IMR-90 (cell line): ENCODE data around the gene AGBL1. TPM values are rescaled to one million over a fixed set of nuclear protein-coding genes. Genes with fewer than 3 reads are reported as not detected.

Source experiments
- ATAC-seq: fragments of 200-7000 bp; cut with Tn5 transposase; 2 replicates; pipeline ENCODE4 v1.9.1; 2020; ENCODE audit warnings: low read depth, mild to moderate bottlenecking, moderate library complexity
- BruUV-seq: library from RNA; stranded (reverse); fragments of 400-500 nt; replicated peaks from 2 replicates; lab custom pipeline; 2021; lab: Mats Ljungman, UMichigan
- CTCF ChIA-PET: fragments of 300-600 bp; formaldehyde crosslinking; extraction: SDS; loops from one replicate; lab custom pipeline; 2021; ENCODE audit warnings: antibody characterized with exemption; lab: Yijun Ruan, JAX
- POLR2A ChIA-PET: fragments of 300-600 bp; sonication (Branson Sonifier 250); formaldehyde crosslinking; loops from one replicate; lab custom pipeline; 2022; ENCODE audit warnings: antibody characterized with exemption; ENCODE audit not compliant: unreplicated experiment; lab: Charles Lee
- DNase-seq: peaks from one replicate; pipeline ENCODE4 v3.0.0; 2013
- H2AFZ ChIP-seq: replicated peaks from 2 replicates; pipeline ENCODE3; 2013; ENCODE audit warnings: low read length, mild to moderate bottlenecking; ENCODE audit not compliant: poor library complexity
- H2AK5ac ChIP-seq: 2 replicates; pipeline ENCODE4 v1.6.1; 2013; ENCODE audit warnings: low read depth, low read length, inconsistent platforms
- H2AK9ac ChIP-seq: replicated peaks from 2 replicates; pipeline ENCODE3; 2013; ENCODE audit warnings: mild to moderate bottlenecking, low read depth, low read length, moderate library complexity; ENCODE audit not compliant: poor library complexity
- H2BK120ac ChIP-seq: 2 replicates; pipeline ENCODE4 v1.6.1; 2013; ENCODE audit warnings: low read depth, low read length, inconsistent platforms
- H2BK15ac ChIP-seq: 3 replicates; pipeline ENCODE4 v1.6.1; 2013; ENCODE audit warnings: low read depth, low read length, inconsistent platforms
- H2BK20ac ChIP-seq: 2 replicates; pipeline ENCODE4 v1.6.1; 2013; ENCODE audit warnings: low read depth, mild to moderate bottlenecking, inconsistent platforms, low read length, moderate library complexity
- H2BK5ac ChIP-seq: 2 replicates; pipeline ENCODE4 v1.6.1; 2013; ENCODE audit warnings: mild to moderate bottlenecking, low read depth, low read length, inconsistent platforms; ENCODE audit not compliant: poor library complexity, severe bottlenecking
- H3K14ac ChIP-seq: replicated peaks from 2 replicates; pipeline ENCODE4 v1.6.1; 2013; ENCODE audit warnings: low read depth, low read length, inconsistent platforms
- H3K18ac ChIP-seq: 2 replicates; pipeline ENCODE4 v1.6.1; 2013; ENCODE audit warnings: low read depth, low read length, control low read depth
- H3K23ac ChIP-seq: 2 replicates; pipeline ENCODE4 v1.6.1; 2013; ENCODE audit warnings: low read depth, low read length, inconsistent platforms
- H3K27ac ChIP-seq: 2 replicates; pipeline ENCODE4 v1.5.1; 2013; ENCODE audit warnings: mild to moderate bottlenecking, control low read depth, low read length; ENCODE audit not compliant: insufficient read depth
- H3K27me3 ChIP-seq: 2 replicates; pipeline ENCODE4 v1.6.1; 2013; ENCODE audit warnings: low read length; ENCODE audit not compliant: control insufficient read depth, insufficient read depth
- H3K36me3 ChIP-seq: 2 replicates; pipeline ENCODE4 v1.6.1; 2013; ENCODE audit warnings: low read length, mixed read lengths; ENCODE audit not compliant: control insufficient read depth, insufficient read depth
- H3K4ac ChIP-seq: 2 replicates; pipeline ENCODE4 v1.6.1; 2013; ENCODE audit warnings: low read depth, low read length, inconsistent platforms
- H3K4me1 ChIP-seq: 2 replicates; pipeline ENCODE4 v1.6.1; 2013; ENCODE audit warnings: low read length, mixed read lengths; ENCODE audit not compliant: control insufficient read depth, insufficient read depth
- H3K4me2 ChIP-seq: 2 replicates; pipeline ENCODE4 v1.6.1; 2013; ENCODE audit warnings: low read depth, mild to moderate bottlenecking, control low read depth, low read length, moderate library complexity
- H3K4me3 ChIP-seq: 2 replicates; pipeline ENCODE4 v1.5.1; 2013; ENCODE audit warnings: low read depth, mild to moderate bottlenecking, control low read depth, low read length, moderate library complexity; ENCODE audit not compliant: insufficient read depth
- H3K56ac ChIP-seq: 2 replicates; pipeline ENCODE4 v1.6.1; 2013; ENCODE audit warnings: low read length, inconsistent platforms; ENCODE audit not compliant: insufficient read depth; ENCODE audit errors: extremely low read depth
- H3K79me1 ChIP-seq, 2 experiments: 2 replicates each; pipeline ENCODE4 v1.6.1; 2013; ENCODE audit warnings: low read length in 2 of 2, inconsistent platforms in 1 of 2, low read depth in 1 of 2
- H3K9ac ChIP-seq: 2 replicates; pipeline ENCODE4 v1.6.1; 2013; ENCODE audit warnings: low read depth, low read length, control low read depth
- H3K9me1 ChIP-seq: 2 replicates; pipeline ENCODE4 v1.6.1; 2013; ENCODE audit warnings: low read length, inconsistent platforms; ENCODE audit not compliant: insufficient read depth
- H3K9me3 ChIP-seq: 2 replicates; pipeline ENCODE4 v1.6.1; 2013; ENCODE audit warnings: low read length; ENCODE audit not compliant: control insufficient read depth, insufficient read depth
- H4K20me1 ChIP-seq: 2 replicates; pipeline ENCODE4 v1.6.1; 2013; ENCODE audit warnings: low read length, inconsistent platforms; ENCODE audit not compliant: insufficient read depth
- H4K5ac ChIP-seq: 2 replicates; pipeline ENCODE4 v1.6.1; 2013; ENCODE audit warnings: mild to moderate bottlenecking, low read depth, low read length, control low read depth
- H4K8ac ChIP-seq, 2 experiments: 2 replicates each; pipeline ENCODE4 v1.6.1; 2013; ENCODE audit warnings: low read depth in 2 of 2, low read length in 2 of 2, control low read depth in 1 of 2, inconsistent platforms in 1 of 2
- H4K91ac ChIP-seq: 2 replicates; pipeline ENCODE4 v1.6.1; 2013; ENCODE audit warnings: low read depth, low read length, inconsistent platforms; ENCODE audit not compliant: insufficient read depth
- CEBPB ChIP-seq: IDR thresholded peaks from 2 replicates; pipeline ENCODE4 v1.6.1; 2012; ENCODE audit warnings: low read depth, low read length, improper control_type of control experiment
- ELK1 ChIP-seq: fragments of 150-350 bp; IDR thresholded peaks from 2 replicates; pipeline ENCODE4 v1.6.1; 2016; ENCODE audit warnings: low read depth, mild to moderate bottlenecking, low read length, moderate library complexity, borderline replicate concordance
- FOS ChIP-seq: fragments of 150-350 bp; IDR thresholded peaks from 2 replicates; pipeline ENCODE4 v1.6.1; 2016; ENCODE audit warnings: low read depth, low read length
- MAFK ChIP-seq: IDR thresholded peaks from 2 replicates; pipeline ENCODE4 v1.6.1; 2012; ENCODE audit warnings: low read depth, low read length, improper control_type of control experiment
- MAZ ChIP-seq: IDR thresholded peaks from 2 replicates; pipeline ENCODE4 v1.6.1; 2012; ENCODE audit warnings: low read depth, mild to moderate bottlenecking, low read length, improper control_type of control experiment, moderate library complexity, borderline replicate concordance
- MXI1 ChIP-seq: IDR thresholded peaks from 2 replicates; pipeline ENCODE4 v1.6.1; 2012; ENCODE audit warnings: low read depth, mild to moderate bottlenecking, low read length, moderate library complexity, borderline replicate concordance
- POLR2A ChIP-seq: IDR thresholded peaks from 2 replicates; pipeline ENCODE4 v1.6.1; 2012; ENCODE audit warnings: mild to moderate bottlenecking, low read depth, low read length
- RCOR1 ChIP-seq: IDR thresholded peaks from 2 replicates; pipeline ENCODE4 v1.6.1; 2012; ENCODE audit warnings: mild to moderate bottlenecking, low read length, improper control_type of control experiment; ENCODE audit not compliant: insufficient replicate concordance
- RFX5 ChIP-seq: IDR thresholded peaks from 2 replicates; pipeline ENCODE4 v1.8.0; 2012; ENCODE audit warnings: low read depth, mild to moderate bottlenecking, low read length, moderate library complexity
- SMC3 ChIP-seq: fragments of 150-350 bp; IDR thresholded peaks from 2 replicates; pipeline ENCODE4 v1.6.1; 2016; ENCODE audit warnings: low read depth, mild to moderate bottlenecking, antibody characterized with exemption, low read length, moderate library complexity
- USF2 ChIP-seq: fragments of 150-350 bp; IDR thresholded peaks from 2 replicates; pipeline ENCODE4 v1.6.1; 2017; ENCODE audit warnings: mild to moderate bottlenecking, antibody characterized with exemption, low read length, low read depth
- WGBS, 2 experiments: methylation state at CpG; one replicate each; pipeline versions ENCODE4 v1.1.5 to v1.1.7; 2013; ENCODE audit warnings: missing lambda C conversion rate in 2 of 2; ENCODE audit not compliant: insufficient read length in 1 of 2; ENCODE audit errors: extremely low coverage in 2 of 2; 5-methylcytosine and 5-hydroxymethylcytosine counted together
- dilution Hi-C: fragments of 300-500 bp; cut with HindIII; formaldehyde crosslinking; loops from one replicate; pipeline ENCODE4 v1.14.3; 2018; ENCODE audit warnings: low sequenced_read_pairs; ENCODE audit not compliant: unreplicated experiment
- in situ Hi-C: fragments of 300-500 bp; cut with MboI; formaldehyde crosslinking; loops from 3 replicates; pipeline ENCODE4 v1.14.3; 2019; ENCODE audit warnings: low sequenced_read_pairs, inconsistent platforms, mixed read lengths
- intact Hi-C: fragments of 100-400 bp; cut with micrococcal nuclease; formaldehyde crosslinking; loops from 2 replicates; pipeline ENCODE4 v1.10.0; 2022
- polyA plus RNA-seq, 3 experiments: library from polyadenylated mRNA; depleted of rRNA; stranded (reverse); fragments of >200 nt; gene quantifications; 2 replicates each; pipeline ENCODE4 v1.2.3, GENCODE V29; 2012; ENCODE audit warnings: low replicate concordance in 1 of 3
- total RNA-seq: library from RNA; depleted of rRNA; stranded (reverse); fragments of >200 nt; gene quantifications from 2 replicates; pipeline ENCODE4 v1.2.3, GENCODE V29; 2012
- TF ChIP-seq, protein P1 (sequence below): conservative IDR thresholded peaks from 2 replicates; pipeline ENCODE4 v1.5.1; 2012; ENCODE audit warnings: mild to moderate bottlenecking, low read depth, low read length, improper control_type of control experiment

Gene AGBL1
- total and polyA plus RNA-seq, 2 of the 4 experiments (the other 2 are of a cell fraction), result not detected

GRCh38 chr15:86408261-86408660 is 328.6 kb downstream of the AGBL1 start:
- Histone ChIP-seq H3K4me3 (no peak overlapping the region), H3K23ac (no peak overlapping the region), H2AK5ac (no peak overlapping the region), H3K4me1 (no peaks in the 10 kb centered on the region), H3K27me3 (no peaks in the 10 kb centered on the region), H4K8ac (no peak overlapping the region), H3K79me1 (no peaks in the 10 kb centered on the region), H3K4me2 (no peak overlapping the region), H3K56ac (no peak overlapping the region), H4K20me1 (no peaks in the 10 kb centered on the region), H3K18ac (no peak overlapping the region), H2BK5ac (no peak overlapping the region), H2AK9ac (no peak overlapping the region), H2AFZ (no peak overlapping the region), H3K9ac (no peak overlapping the region), H3K9me3 (peaks cover 17% of the 10 kb centered on the region), H2BK15ac (no peak overlapping the region), H3K9me1 (no peaks in the 10 kb centered on the region), H3K27ac (no peak overlapping the region), H2BK120ac (no peak overlapping the region), H3K4ac (no peak overlapping the region), H4K5ac (no peak overlapping the region), H4K91ac (no peak overlapping the region), H3K36me3 (no peaks in the 10 kb centered on the region), H2BK20ac (no peak overlapping the region), H3K14ac (no peak overlapping the region)
- no TSS peak for BruUV-seq
- intact Hi-C loops, result no loop called here
- whole genome bisulfite sequencing, 2 experiments, result no CpG with 5 or more reads among the region's 3 CpGs
- DNase-seq (no peak), ATAC-seq (no peak)
- in situ Hi-C loops, result no loop called here
- dilution Hi-C loops, result no loop called here
- ChIA-PET POLR2A (no interaction called here), CTCF (no interaction called here)
- no peak for TF ChIP-seq MXI1
- TF ChIP-seq CEBPB, result no peak
- TF ChIP-seq POLR2A, result no peak
- TF ChIP-seq, protein P1, sequence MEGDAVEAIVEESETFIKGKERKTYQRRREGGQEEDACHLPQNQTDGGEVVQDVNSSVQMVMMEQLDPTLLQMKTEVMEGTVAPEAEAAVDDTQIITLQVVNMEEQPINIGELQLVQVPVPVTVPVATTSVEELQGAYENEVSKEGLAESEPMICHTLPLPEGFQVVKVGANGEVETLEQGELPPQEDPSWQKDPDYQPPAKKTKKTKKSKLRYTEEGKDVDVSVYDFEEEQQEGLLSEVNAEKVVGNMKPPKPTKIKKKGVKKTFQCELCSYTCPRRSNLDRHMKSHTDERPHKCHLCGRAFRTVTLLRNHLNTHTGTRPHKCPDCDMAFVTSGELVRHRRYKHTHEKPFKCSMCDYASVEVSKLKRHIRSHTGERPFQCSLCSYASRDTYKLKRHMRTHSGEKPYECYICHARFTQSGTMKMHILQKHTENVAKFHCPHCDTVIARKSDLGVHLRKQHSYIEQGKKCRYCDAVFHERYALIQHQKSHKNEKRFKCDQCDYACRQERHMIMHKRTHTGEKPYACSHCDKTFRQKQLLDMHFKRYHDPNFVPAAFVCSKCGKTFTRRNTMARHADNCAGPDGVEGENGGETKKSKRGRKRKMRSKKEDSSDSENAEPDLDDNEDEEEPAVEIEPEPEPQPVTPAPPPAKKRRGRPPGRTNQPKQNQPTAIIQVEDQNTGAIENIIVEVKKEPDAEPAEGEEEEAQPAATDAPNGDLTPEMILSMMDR, result no peak
- TF ChIP-seq FOS, result no peak
- TF ChIP-seq RCOR1, result no peak
- no peak for TF ChIP-seq RFX5
- TF ChIP-seq MAFK, result no peak
- TF ChIP-seq ELK1, result no peak
- TF ChIP-seq USF2, result no peak
- TF ChIP-seq SMC3, result no peak
- TF ChIP-seq MAZ, result no peak
